HG03280 (cell line): ENCODE data around the gene CARF.
"Not testable (repeated sequence)": the region's sequence is repeated elsewhere in the genome, so short reads cannot be mapped to it uniquely, and the experiment has no call there.

Experiments
- ATAC-seq: cut with Tn5 transposase; IDR thresholded peaks from one replicate; pipeline ENCODE4 v1.9.1; 2021; ENCODE audit warnings: mild to moderate bottlenecking, moderate library complexity; ENCODE audit not compliant: unreplicated experiment

The CARF gene

GRCh38 chr2:202934456-202934855, 22.4 kb downstream of the CARF start:
- ATAC-seq: no peak

DNA sequence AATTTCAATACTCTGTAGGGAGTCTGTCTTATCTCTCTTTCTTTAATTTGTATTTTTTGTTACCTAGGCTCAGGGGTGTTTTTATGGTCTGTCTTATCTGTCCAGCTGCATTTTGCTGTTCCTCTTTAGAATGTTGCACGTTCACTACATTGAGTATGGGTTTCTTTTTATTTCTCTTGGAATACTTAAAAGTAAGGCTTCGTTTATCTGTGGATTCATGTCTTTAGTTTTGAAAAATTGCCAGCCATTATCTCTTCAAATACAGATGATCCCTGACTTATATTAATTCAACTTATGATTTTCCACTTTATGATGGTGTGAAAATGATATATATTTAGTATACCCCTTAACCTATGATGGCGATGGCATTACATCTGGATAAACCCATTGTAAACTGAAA, 26.9 kb downstream of the CARF start:
- no peak for ATAC-seq

- ATAC-seq: no peak
Observed at GRCh38 chr2:202941771-202942170, 29.7 kb downstream of the CARF start.

GRCh38 chr2:202944408-202944807, 32.3 kb downstream of the CARF start:
- ATAC-seq: no peak

- ATAC-seq: no peak
Observed at GRCh38 chr2:202944816-202945215, 32.7 kb downstream of the CARF start.

- ATAC-seq: no peak
Observed at GRCh38 chr2:202945497-202945896, 33.4 kb downstream of the CARF start.

DNA sequence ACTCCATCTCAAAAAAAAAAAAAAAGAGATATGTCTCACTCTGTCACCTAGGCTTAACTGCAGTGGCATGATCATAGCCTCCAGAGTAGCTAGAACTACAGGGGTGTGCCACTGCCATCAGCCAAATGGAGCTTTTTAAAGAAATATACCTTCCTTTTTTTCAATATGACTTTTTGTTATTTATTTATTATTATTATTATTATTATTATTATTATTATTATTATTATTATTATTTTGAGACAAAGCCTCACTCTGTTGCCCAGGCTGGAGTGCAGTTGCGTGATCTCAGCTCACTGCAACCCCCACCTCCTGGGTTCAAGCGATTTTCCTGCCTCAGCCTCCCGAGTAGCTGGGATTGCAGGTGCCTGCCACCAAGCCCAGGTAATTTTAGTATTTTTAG, 37.3 kb downstream of the CARF start:
- not testable (repeated sequence) for ATAC-seq

GRCh38 chr2:202950592-202950991, 38.5 kb downstream of the CARF start:
- no peak for ATAC-seq

DNA sequence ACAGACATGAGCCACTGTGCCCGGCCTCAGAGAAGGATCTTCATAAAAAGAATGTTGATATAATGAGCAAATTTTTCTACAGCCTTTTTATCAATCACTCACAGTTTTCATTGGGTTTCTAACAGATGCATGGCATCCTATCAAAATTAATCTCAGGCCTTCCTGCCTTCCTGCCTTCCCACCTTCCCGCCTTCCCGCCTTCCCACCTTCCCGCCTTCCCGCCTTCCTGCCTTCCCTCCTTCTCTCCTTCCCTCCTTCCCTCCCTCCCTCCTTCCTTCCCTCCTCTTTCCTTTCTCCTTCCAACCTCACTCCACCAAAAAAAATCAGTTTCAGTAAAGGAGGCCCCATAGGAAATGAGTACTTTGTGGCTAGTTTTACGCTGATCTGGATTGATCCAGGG, 48.4 kb downstream of the CARF start:
- no peak for ATAC-seq

GRCh38 chr2:202963712-202964111, 51.6 kb downstream of the CARF start:
- no peak for ATAC-seq

- ATAC-seq: no peak
Observed at GRCh38 chr2:202965810-202966460, 53.9 kb downstream of the CARF start.

- ATAC-seq: not testable (repeated sequence)
Observed at GRCh38 chr2:202969404-202969803, 57.3 kb downstream of the CARF start.

DNA sequence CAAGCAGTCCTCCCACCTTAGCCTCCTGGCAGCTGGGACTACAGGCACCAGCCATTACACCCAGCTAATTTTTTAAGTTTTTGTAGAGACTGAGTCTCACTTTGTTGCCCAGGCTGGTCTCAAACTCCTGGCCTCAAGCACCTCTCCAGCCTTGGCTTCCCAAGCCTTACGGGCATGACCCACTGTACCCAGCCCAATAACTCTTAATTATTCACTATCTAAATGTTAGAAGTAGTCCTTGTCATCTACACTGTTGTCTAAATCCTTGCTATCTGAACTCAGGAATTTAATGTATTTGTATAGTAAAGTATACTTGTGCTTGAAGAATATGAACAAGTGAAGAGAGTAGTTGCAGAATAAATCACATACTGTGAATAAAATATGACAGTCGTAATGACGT, 64.7 kb downstream of the CARF start:
- no peak for ATAC-seq

- no peak for ATAC-seq
Observed at GRCh38 chr2:202982779-202983491, 70.9 kb downstream of the CARF start.

DNA sequence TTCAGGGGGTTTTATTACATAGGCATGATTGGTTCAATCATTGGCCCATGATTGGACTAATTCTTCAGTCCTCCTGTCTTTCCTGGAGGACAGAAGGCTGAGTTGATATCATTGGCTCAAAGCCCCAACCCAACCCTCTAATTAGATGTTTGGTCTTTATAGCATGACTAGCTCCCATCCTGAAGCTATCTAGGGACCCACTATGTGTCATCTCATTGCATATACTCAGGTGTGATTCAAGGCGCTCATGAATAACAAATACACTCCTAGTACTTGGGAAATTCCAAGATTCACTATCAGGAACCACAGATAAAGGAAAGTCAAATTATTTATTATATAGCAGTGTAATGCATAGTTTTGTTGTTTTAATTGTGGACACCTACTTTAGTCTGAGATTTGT, 77.7 kb downstream of the CARF start:
- ATAC-seq: no peak

DNA sequence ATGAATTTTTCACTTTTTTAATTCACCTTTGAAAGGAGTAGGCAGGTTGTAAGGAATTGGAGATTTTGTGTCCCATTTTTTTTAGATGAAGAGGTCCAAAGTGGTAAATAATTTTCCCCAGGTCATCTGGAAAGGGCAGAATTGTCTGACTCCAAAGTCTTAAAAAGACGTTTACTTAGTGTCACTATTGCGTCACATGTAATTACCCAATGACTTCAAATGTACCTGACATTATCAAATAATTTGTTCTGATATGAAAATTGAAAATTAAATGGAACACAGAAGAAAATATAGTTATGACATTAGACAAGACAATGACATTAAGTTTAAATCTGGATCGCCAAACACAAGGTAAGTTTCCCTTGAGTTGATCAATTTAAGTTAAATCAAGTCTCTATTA, 78.4 kb downstream of the CARF start:
- no peak for ATAC-seq

DNA sequence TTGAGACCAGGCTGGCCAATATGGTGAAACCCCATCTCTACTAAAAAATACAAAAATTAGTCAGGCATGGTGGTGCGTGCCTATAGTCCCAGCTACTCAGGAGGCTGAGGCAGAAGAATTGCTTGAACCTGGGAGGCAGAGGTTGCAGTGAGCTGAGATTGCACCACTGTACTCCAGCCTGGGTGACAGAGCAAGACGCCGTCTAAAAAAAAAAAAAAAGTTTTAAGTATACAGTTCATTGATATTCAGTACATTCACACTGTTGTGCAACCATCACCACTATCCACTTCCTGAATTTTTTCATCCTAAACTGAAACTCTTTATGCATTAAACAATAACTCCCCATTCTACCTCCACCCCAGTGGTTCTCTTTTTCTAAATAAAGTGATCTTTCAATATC, 85.0 kb downstream of the CARF start:
- not testable (repeated sequence) for ATAC-seq

DNA sequence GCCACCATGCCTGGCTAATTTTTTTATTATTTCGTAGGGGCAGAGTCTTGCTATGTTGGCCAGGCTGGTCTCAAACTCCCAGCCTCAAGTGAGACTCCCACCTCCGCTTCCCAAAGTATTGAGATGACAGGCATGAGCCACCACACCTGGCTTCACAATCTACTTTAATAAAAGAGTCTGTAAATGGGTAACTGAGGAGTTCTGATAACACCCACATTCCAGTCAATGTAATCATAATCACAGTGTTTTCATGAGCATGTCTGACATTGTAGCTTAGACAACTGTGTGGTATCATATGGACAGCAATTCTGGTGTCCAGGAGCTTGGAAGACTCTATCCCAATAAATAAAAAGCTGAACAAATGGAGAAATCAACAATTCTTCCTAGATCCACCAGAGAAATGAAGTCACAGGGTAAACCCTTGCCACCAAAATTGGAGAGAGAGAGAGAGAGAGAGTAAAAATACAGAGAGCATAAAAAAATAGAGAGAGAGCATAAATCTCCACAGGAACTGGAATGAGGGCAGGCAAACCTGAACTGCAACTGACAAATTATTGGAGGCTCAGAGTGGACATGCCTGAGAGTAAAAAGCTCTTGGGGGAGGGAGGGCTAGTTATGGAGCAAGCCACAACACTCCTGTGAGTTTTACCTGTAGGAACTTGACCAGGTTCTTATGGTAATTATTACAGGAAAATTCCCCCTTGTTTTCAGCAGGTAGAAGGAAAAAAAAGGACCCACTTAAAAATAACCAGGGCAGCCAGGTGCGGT, 90.2 kb downstream of the CARF start:
- ATAC-seq: no peak

DNA sequence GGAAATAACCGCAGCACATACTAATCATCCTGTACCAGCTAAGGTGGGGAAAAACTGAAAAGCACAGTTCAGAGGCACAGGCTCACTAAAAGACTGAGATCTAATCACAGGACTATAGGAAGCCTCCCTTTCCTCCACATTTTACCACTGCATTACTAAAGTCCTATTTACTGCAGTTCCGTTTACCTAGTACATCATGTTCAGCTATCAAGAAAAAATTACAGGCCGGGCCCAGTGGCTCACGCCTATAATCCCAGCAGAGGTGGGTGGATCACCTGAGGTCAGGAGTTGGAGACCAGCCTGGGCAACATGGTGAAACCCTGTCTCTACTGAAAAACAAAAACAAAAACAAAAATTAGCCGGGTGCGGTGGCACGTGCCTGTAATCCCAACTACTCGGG, 91.6 kb downstream of the CARF start:
- no peak for ATAC-seq

DNA sequence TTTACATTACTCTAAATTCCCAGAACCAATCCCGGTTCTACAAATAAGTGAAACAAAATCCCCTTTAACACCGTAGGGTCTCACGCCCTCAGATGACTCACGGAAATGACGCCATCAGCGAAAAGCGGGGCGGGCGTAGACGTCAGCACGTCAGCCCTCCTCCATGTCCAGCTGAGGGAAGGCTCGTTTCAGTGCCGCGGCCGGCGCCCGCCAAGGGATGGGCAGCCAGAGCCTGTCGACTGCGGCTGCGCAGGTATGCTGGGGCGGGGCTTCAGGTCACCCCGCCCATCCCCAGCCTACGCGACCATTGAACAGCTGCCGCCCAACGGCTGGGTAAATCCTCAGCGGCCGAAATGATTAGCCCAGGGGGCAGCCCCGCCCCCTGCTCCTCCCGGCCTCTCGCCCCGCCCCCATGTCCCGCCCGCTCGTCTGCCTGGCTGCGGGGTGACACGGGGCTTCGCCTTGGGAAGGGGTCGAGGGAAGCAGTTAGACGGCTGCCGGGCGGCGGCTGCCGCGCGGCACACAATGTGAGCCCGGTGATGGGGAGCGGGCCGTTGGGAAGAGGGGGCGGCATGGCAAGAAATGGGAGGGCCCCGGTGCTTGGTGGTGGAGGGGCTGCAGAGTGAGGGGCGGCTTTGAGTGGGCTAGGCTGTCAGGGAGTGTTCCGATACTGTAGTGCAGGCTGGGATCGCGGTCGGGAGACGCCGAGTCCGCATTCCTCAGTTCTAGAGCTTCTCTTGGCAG, 102.6 kb downstream of the CARF start, which contains the start of gene NBEAL1:
Gene NBEAL1, plus strand, starts transcription at position 420 of the 744 bp plus-strand sequence. CDS start 1,510 bp downstream, outside the sequence.
- peak; percentile 96 for ATAC-seq

DNA sequence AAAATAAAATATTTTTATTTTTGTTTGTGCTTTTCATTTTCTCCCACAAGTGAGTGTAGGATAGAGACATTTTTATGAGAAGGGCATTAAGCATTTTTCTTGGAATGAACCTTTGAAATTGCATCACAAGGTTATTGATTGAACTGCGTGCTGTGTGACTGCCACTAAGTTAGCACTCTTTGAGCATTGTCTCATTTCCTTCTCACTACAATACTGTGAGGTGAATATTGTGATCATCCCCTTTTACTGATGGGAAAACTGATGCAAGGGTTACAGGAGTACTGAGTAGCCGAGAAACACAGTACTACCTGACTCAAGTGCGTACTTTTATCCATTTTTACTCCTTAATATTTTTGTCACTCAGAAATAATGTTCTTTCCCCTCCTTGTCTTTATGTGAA, 104.6 kb downstream of the CARF start:
- ATAC-seq: no peak
